Measurements from ENCODE around the gene RTN4RL1. TPM values are rescaled to one million over a fixed set of nuclear protein-coding genes. Genes with fewer than 3 reads are reported as not detected.
"Not testable (repeated sequence)": the region's sequence is repeated elsewhere in the genome, so short reads cannot be mapped to it uniquely, and the experiment has no call there.

RTN4RL1 gene
- total RNA-seq, 1 donor from 2014 or later, result not detected

- no peaks in the 10 kb centered on the region for H3K9me3 Mint-ChIP-seq
- no peak overlapping the region for H3K4me3 Mint-ChIP-seq
- CTCF ChIA-PET, result no interaction called here
- no peak overlapping the region for H3K27ac Mint-ChIP-seq
- POLR2A ChIA-PET, result no interaction called here
- no peak for DNase-seq
- no peaks in the 10 kb centered on the region for H3K36me3 Mint-ChIP-seq (ENCODE audit: low read depth)
- TF ChIP-seq, protein P1, sequence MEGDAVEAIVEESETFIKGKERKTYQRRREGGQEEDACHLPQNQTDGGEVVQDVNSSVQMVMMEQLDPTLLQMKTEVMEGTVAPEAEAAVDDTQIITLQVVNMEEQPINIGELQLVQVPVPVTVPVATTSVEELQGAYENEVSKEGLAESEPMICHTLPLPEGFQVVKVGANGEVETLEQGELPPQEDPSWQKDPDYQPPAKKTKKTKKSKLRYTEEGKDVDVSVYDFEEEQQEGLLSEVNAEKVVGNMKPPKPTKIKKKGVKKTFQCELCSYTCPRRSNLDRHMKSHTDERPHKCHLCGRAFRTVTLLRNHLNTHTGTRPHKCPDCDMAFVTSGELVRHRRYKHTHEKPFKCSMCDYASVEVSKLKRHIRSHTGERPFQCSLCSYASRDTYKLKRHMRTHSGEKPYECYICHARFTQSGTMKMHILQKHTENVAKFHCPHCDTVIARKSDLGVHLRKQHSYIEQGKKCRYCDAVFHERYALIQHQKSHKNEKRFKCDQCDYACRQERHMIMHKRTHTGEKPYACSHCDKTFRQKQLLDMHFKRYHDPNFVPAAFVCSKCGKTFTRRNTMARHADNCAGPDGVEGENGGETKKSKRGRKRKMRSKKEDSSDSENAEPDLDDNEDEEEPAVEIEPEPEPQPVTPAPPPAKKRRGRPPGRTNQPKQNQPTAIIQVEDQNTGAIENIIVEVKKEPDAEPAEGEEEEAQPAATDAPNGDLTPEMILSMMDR (IDR thresholded peaks at IDR 0.05), result no peak
- no peaks in the 10 kb centered on the region for H3K4me1 Mint-ChIP-seq
- intact Hi-C loops (cut with micrococcal nuclease), result no loop called here
- no peak for ATAC-seq (ENCODE audit: low read depth)
- peaks cover 17% of the 10 kb centered on the region for H3K27me3 Mint-ChIP-seq
Measured at GRCh38 chr17:1989135-1989534, 36.0 kb downstream of the RTN4RL1 start.

- POLR2A ChIA-PET, result interaction anchor here (0.6 kb wide), 1 partner anchor 10 kb away, joined by 5 read pairs; no protein-coding TSS in a partner anchor
- Mint-ChIP-seq H3K27ac (no peak overlapping the region), H3K27me3 (peaks cover 17% of the 10 kb centered on the region), H3K36me3 (ENCODE audit: low read depth) (no peaks in the 10 kb centered on the region), H3K4me1 (no peaks in the 10 kb centered on the region), H3K9me3 (no peaks in the 10 kb centered on the region), H3K4me3 (no peak overlapping the region)
- DNase-seq, result no peak
- intact Hi-C loops (cut with micrococcal nuclease), result no loop called here
- TF ChIP-seq, protein P1 (IDR thresholded peaks at IDR 0.05), result no peak
- CTCF ChIA-PET, result no interaction called here
- ATAC-seq (ENCODE audit: low read depth), result no peak
Measured at GRCh38 chr17:1986783-1987451, 38.2 kb downstream of the RTN4RL1 start.

GRCh38 chr17:1985686-1986085 lies 39.4 kb downstream of the RTN4RL1 start:
- CTCF ChIA-PET, result no interaction called here
- H3K27me3 Mint-ChIP-seq, result peaks cover 14% of the 10 kb centered on the region
- H3K4me1 Mint-ChIP-seq, result no peaks in the 10 kb centered on the region
- DNase-seq (no peak), ATAC-seq (ENCODE audit: low read depth) (no peak)
- TF ChIP-seq, protein P1 (IDR thresholded peaks at IDR 0.05), result no peak
- POLR2A ChIA-PET, result no interaction called here
- H3K9me3 Mint-ChIP-seq, result no peaks in the 10 kb centered on the region
- H3K36me3 Mint-ChIP-seq (ENCODE audit: low read depth), result no peaks in the 10 kb centered on the region
- no peak overlapping the region for H3K4me3 Mint-ChIP-seq
- no peak overlapping the region for H3K27ac Mint-ChIP-seq
- intact Hi-C loops (cut with micrococcal nuclease), result no loop called here

DNA sequence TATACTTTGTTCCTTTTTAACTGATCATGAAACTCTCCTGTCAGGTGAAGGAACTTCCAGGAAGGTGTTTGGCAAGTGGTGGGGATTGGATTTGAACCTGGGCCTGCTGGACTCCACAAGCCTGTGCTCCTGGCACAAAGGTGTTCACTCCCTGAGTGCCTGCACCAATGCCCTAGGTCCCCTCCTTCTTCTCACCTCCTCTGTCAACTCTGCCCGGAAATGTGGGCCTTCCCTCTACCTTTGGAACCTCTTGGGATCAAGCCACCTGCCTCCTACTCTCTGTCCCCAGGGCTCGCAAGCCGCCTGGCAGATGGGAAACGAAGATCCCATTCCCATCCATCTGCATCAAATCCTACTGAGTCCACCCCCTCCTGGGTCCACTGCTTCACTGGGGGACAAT lies 40.0 kb downstream of the RTN4RL1 start:
- TF ChIP-seq, protein P1 (IDR thresholded peaks at IDR 0.05), result no peak
- Mint-ChIP-seq H3K27ac (no peak overlapping the region), H3K4me3 (no peak overlapping the region), H3K27me3 (peaks cover 14% of the 10 kb centered on the region), H3K4me1 (no peaks in the 10 kb centered on the region), H3K36me3 (ENCODE audit: low read depth) (no peaks in the 10 kb centered on the region), H3K9me3 (no peaks in the 10 kb centered on the region)
- DNase-seq (no peak), ATAC-seq (ENCODE audit: low read depth) (no peak)
- CTCF ChIA-PET, result no interaction called here
- POLR2A ChIA-PET, result no interaction called here
- intact Hi-C loops (cut with micrococcal nuclease), result no loop called here

GRCh38 chr17:1982793-1983366 lies 42.3 kb downstream of the RTN4RL1 start:
- H3K27ac Mint-ChIP-seq, POLR2A ChIA-PET, CTCF ChIA-PET: not testable (repeated sequence)

More at GRCh38 chr17:1982793-1983366, 42.3 kb downstream of the RTN4RL1 start:
- H3K27me3 Mint-ChIP-seq; H3K9me3 Mint-ChIP-seq; H3K36me3 Mint-ChIP-seq (ENCODE audit: low read depth); H3K4me1 Mint-ChIP-seq; intact Hi-C loops (cut with micrococcal nuclease); H3K4me3 Mint-ChIP-seq; DNase-seq; ATAC-seq (ENCODE audit: low read depth): not testable (repeated sequence)

Measured in activated B cell treated with CpG ODN at 0.5 μM for 24 hours (primary cell).